ENCODE measurements around the gene CACNA2D3.

DNA sequence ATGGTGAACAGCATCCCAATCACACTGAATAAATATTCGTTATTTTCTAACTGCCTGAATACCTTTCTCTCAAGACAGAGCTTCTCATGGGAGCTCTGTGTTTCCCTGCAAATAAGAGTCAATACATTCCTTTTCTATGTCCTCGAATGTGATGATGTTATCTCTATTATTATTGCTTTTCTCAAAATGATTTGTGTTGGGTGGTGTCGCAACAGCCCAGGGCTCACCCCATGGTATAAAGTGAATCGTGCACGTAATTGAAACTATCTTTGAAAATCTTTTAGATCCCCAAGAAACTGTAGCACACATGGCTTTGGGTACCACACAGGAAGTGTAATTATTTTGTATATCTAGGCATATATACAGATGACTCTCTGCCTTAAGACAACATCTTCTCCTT, 996.1 kb downstream of the CACNA2D3 start:
- TF ChIP-seq EZH2 (IDR thresholded peaks at IDR 0.05; ENCODE audit: borderline replicate concordance, low read length), result no peak
- TF ChIP-seq, protein P1, sequence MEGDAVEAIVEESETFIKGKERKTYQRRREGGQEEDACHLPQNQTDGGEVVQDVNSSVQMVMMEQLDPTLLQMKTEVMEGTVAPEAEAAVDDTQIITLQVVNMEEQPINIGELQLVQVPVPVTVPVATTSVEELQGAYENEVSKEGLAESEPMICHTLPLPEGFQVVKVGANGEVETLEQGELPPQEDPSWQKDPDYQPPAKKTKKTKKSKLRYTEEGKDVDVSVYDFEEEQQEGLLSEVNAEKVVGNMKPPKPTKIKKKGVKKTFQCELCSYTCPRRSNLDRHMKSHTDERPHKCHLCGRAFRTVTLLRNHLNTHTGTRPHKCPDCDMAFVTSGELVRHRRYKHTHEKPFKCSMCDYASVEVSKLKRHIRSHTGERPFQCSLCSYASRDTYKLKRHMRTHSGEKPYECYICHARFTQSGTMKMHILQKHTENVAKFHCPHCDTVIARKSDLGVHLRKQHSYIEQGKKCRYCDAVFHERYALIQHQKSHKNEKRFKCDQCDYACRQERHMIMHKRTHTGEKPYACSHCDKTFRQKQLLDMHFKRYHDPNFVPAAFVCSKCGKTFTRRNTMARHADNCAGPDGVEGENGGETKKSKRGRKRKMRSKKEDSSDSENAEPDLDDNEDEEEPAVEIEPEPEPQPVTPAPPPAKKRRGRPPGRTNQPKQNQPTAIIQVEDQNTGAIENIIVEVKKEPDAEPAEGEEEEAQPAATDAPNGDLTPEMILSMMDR (conservative IDR thresholded peaks at IDR 0.05 in 1 of 2, IDR thresholded peaks at IDR 0.05 in 1 of 2; ENCODE audit: extremely low read depth in 1 of 2, insufficient read depth in 1 of 2, low read depth in 1 of 2, low read length in 2 of 2), result no peak
